GM18858 (cell line): ENCODE results near the gene ERAP2.
A peak's percentile ranks its signal among the peaks of the same experiment; 100 is the strongest.
"Not testable (repeated sequence)": the region's sequence is repeated elsewhere in the genome, so short reads cannot be mapped to it uniquely, and the experiment has no call there.

Experiments
- ATAC-seq: cut with Tn5 transposase; IDR thresholded peaks from one replicate; pipeline ENCODE4 v1.9.1; 2021; ENCODE audit not compliant: unreplicated experiment

The ERAP2 gene

GRCh38 chr5:96931037-96931436 is 54.7 kb downstream of the ERAP2 start:
- not testable (repeated sequence) for ATAC-seq

GRCh38 chr5:96931605-96932004 is 55.3 kb downstream of the ERAP2 start:
- ATAC-seq, result no peak

- ATAC-seq, result no peak
Measured at GRCh38 chr5:96932026-96932425, 55.7 kb downstream of the ERAP2 start.

GRCh38 chr5:96933764-96934707 is 57.7 kb downstream of the ERAP2 start:
- no peak for ATAC-seq

- peak; percentile 46 for ATAC-seq
Measured at GRCh38 chr5:96934708-96935558, 58.6 kb downstream of the ERAP2 start.

- ATAC-seq, result peak; percentile 30
Measured at GRCh38 chr5:96935559-96936430, 59.5 kb downstream of the ERAP2 start, which contains the start of gene LNPEP. Gene LNPEP, plus strand, starts transcription at chr5:96936080. Its CDS starts 76 bp downstream, at chr5:96936156.

- ATAC-seq, result peak; percentile 25
Measured at GRCh38 chr5:96936431-96937320, 60.4 kb downstream of the ERAP2 start.

GRCh38 chr5:96940586-96940985 is 64.3 kb downstream of the ERAP2 start:
- no peak for ATAC-seq

GRCh38 chr5:96941140-96941539 is 64.8 kb downstream of the ERAP2 start:
- no peak for ATAC-seq

- no peak for ATAC-seq
Measured at GRCh38 chr5:96942078-96942477, 65.8 kb downstream of the ERAP2 start.

- no peak for ATAC-seq
Measured at GRCh38 chr5:96942911-96943310, 66.6 kb downstream of the ERAP2 start.

GRCh38 chr5:96943799-96944198 is 67.5 kb downstream of the ERAP2 start:
- no peak for ATAC-seq

- no peak for ATAC-seq
Measured at GRCh38 chr5:96945144-96945897, 69.0 kb downstream of the ERAP2 start.

- ATAC-seq, result no peak
Measured at GRCh38 chr5:96946381-96946780, 70.1 kb downstream of the ERAP2 start.

GRCh38 chr5:96952118-96952750 is 75.9 kb downstream of the ERAP2 start:
- no peak for ATAC-seq

- no peak for ATAC-seq
Measured at GRCh38 chr5:96952974-96953730, 76.9 kb downstream of the ERAP2 start.

- peak; percentile 32 for ATAC-seq
Measured at GRCh38 chr5:96957254-96958049, 81.2 kb downstream of the ERAP2 start.
